Measurements from ENCODE around the gene C4BPB.

- no peak for TF ChIP-seq POLR2A (IDR thresholded peaks at IDR 0.05; ENCODE audit: insufficient read depth in 1 of 2, low read depth in 2 of 2, low read length in 2 of 2)
- TF ChIP-seq RXRA (CRISPR knock-in tag; IDR thresholded peaks at IDR 0.05) = no peak
- no peak for TF ChIP-seq BORCS8-MEF2B (CRISPR knock-in tag; IDR thresholded peaks at IDR 0.05)
- no peak for TF ChIP-seq POLR2AphosphoS5 (IDR thresholded peaks at IDR 0.05; ENCODE audit: low read depth, low read length)
- TF ChIP-seq, protein P1, sequence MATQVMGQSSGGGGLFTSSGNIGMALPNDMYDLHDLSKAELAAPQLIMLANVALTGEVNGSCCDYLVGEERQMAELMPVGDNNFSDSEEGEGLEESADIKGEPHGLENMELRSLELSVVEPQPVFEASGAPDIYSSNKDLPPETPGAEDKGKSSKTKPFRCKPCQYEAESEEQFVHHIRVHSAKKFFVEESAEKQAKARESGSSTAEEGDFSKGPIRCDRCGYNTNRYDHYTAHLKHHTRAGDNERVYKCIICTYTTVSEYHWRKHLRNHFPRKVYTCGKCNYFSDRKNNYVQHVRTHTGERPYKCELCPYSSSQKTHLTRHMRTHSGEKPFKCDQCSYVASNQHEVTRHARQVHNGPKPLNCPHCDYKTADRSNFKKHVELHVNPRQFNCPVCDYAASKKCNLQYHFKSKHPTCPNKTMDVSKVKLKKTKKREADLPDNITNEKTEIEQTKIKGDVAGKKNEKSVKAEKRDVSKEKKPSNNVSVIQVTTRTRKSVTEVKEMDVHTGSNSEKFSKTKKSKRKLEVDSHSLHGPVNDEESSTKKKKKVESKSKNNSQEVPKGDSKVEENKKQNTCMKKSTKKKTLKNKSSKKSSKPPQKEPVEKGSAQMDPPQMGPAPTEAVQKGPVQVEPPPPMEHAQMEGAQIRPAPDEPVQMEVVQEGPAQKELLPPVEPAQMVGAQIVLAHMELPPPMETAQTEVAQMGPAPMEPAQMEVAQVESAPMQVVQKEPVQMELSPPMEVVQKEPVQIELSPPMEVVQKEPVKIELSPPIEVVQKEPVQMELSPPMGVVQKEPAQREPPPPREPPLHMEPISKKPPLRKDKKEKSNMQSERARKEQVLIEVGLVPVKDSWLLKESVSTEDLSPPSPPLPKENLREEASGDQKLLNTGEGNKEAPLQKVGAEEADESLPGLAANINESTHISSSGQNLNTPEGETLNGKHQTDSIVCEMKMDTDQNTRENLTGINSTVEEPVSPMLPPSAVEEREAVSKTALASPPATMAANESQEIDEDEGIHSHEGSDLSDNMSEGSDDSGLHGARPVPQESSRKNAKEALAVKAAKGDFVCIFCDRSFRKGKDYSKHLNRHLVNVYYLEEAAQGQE (IDR thresholded peaks at IDR 0.05; ENCODE audit: borderline replicate concordance in 1 of 2, low read depth in 1 of 2, low read length in 2 of 2) = no peak
- no peak for TF ChIP-seq ATF3 (CRISPR knock-in tag; IDR thresholded peaks at IDR 0.05)
- no peak for TF ChIP-seq GABPA (IDR thresholded peaks at IDR 0.05; ENCODE audit: low read depth, low read length)
- no peak for TF ChIP-seq GABPA (CRISPR knock-in tag; IDR thresholded peaks at IDR 0.05; ENCODE audit: low read depth)
- TF ChIP-seq MAF1 (CRISPR knock-in tag; IDR thresholded peaks at IDR 0.05; ENCODE audit: borderline replicate concordance) = no peak
- no peak for TF ChIP-seq KDM2A (CRISPR knock-in tag; IDR thresholded peaks at IDR 0.05; ENCODE audit: borderline replicate concordance, low read depth)
- TF ChIP-seq NFE2 (CRISPR knock-in tag; IDR thresholded peaks at IDR 0.05) = no peak
- peak; percentile 86 for TF ChIP-seq CTCF (CRISPR knock-in tag; IDR thresholded peaks at IDR 0.05)
- no peak for TF ChIP-seq ZNF597 (CRISPR knock-in tag; IDR thresholded peaks at IDR 0.05)
- no peak for TF ChIP-seq CEBPZ (IDR thresholded peaks at IDR 0.05; ENCODE audit: low read length)
These were observed 3.9 kb upstream of the C4BPB start for GRCh38 chr1:207084701-207085180.
